Mucosa of gallbladder (tissue), 1 donor: ENCODE data around the gene AIPL1. TPM values are rescaled to one million over a fixed set of nuclear protein-coding genes. Genes with fewer than 3 reads are reported as not detected.
A peak's percentile ranks its signal among the peaks of the same experiment; 100 is the strongest.

Source experiments
- DNase-seq: peaks from one replicate; pipeline ENCODE4 v3.0.0-alpha.2; 2020; ENCODE audit warnings: low spot score
- total RNA-seq: library from RNA; stranded (reverse); gene quantifications from one replicate; pipeline ENCODE4 v1.2.1, GENCODE V29; 2021
- donor health status: DM: no; HTN: no; CAD: no.

The AIPL1 gene
- total RNA-seq, 1 donor from 2014 or later, result not detected

DNA sequence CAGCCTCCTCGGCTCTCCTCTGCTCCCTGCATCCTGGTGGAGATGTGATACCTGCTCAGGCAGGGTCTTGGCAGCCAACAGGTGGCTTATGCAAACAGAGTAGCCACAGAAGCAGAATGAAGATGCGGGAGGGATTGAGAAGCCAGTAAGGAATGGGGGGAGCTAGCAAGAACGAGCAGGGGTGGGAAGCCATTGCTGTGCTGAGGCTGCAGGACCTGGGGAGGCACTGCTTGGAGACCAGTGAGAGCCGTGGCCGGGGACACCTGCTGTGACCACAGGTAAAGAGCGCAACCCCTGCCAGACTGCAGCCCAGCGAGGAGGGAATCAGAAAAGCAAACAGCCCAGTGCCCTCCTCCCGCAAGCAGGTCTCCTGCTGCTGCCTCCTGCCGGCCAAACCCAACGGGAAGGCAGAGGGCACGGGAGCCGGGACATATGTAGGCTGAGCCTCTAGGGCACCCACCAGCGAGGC is 14.7 kb downstream of the AIPL1 start:
- DNase-seq, result no peak

DNA sequence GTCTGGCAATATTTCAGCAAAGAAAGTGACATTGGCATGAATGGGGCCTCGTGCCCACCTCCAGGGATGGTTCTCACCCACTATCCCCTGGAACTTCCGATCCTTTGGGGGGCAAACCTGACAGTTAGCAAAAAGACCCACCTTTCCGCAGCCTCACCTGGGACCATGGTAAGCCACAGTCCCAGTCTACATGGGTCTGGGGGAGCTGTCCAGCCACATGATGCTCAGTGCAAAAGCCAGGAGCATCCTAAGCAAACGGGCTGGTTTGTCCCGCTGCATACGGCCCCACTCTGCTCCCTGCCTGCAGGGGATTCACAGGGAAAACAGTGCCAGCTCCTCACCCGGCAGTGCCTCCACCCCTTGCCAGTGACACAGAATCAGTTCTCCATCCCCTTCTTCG is 19.3 kb downstream of the AIPL1 start:
- no peak for DNase-seq

DNA sequence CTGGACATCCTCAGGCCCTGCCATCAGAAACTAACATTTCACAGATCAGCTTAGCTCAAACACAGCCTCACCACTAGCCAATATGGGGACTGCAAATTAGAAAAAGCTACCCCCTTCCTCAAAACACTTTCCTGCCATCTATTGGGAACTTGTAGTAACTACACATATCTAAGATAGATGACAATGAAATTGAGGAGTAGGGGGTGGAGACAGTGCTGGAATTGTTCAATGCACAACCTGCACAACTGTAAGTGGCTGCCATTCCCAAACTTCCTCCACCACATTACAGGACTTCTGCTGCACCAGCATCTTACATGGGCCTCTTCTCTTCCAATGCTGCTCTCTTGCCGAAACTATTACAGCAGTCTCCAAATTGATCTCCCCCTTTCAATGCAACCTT is 21.9 kb downstream of the AIPL1 start:
- DNase-seq, result no peak

DNA sequence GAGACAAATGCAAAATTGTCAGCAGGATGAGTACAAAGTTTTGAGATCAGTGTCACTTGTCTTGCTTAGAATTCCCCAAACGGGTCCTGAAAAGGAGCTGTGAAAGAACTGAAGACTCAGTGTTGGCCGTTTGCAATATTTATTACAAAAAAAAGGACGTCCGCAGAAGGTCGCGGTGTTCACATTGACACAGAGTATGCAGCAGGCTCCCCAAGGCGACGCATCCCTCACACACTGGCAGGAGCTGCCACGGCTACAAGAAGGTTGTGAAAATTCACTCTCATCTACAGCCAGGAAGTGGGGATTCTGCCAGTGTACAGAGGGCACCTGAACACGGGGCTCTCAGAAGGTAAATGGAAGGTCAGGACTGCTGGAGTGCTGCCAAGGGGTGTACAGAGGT is 26.2 kb downstream of the AIPL1 start:
- no peak for DNase-seq

DNA sequence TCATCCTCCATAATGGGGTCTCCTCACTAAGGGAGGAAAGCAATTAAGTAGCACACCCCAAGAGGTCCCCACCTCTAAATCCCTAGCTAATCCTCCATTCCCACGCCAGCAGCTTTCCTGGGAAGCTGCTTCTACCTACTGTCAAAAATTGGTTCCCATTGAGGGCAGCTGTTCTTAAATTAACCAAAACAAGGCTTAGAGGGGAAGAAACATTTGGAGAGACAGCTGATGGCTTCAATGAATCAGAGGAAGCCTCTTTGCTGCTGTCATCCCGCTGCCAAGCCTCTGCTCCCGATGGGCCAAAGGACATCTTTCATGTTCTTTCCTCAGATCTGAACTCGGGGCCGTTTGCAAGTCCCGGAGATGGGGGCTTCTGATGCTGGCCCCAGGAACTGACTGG is 26.6 kb downstream of the AIPL1 start:
- no peak for DNase-seq

DNA sequence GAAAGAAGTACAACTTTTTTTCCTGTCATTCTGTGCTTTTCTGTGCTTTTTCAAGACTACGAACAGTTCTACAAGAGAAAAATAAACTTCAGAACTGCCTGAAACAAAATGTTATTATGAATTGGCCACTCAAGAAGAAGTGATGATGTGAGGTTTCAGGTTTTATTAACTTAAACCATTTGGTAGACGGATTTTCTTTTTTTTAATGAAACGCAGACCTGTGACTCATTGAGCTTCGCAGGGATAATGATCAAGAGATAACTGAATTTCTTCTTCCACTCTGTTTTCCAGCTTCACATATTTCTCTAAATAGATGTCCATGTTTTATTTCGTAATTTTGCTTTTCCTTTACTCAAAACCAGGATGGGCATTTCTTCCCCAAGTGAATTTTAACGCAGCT is 32.7 kb downstream of the AIPL1 start:
- no peak for DNase-seq

DNA sequence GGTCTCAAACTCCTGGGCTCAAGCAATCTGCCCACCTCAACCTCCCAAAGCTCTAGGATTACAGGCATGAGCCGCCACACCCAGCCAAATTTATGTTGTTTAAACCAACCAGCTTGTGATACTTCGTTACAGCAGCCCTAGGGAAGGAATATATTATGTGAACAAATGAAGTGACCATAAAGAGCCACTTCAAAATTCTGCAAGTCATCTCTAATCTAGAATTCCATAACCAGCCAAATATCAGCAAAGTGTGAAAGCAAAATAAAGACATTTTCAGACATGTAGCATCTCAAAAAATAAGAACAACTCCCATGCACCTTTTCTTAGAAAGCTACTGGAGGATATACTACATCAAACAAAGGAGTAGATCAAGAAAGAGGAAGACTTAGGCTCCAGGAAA is 36.0 kb downstream of the AIPL1 start:
- no peak for DNase-seq

DNA sequence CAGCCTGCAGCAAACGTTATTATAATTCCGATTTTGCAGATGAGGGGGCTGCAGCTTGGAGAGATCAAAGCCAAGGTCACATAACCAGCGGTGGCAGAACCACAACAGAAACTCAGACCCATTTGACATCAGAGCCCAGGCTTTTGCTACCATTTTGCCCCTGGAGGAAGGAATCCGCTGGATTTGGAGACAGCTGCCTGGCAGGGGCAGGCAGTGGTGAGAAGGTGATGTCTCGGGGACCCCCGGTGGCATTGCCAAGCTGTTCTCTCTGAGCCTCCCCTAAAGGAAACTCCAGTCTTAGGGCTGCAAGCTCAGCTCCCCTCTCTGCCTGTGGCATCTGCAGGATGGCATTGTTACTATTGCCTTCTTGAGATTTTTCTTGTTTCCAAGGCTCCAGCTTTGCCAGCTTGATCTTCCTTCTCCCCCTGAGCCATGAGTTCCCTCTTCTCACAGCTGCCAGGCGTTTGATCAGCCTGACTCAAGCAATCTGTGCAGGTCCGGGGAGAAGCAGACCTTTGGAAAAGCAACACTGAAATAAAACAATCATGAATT is 40.8 kb downstream of the AIPL1 start:
- no peak for DNase-seq

DNA sequence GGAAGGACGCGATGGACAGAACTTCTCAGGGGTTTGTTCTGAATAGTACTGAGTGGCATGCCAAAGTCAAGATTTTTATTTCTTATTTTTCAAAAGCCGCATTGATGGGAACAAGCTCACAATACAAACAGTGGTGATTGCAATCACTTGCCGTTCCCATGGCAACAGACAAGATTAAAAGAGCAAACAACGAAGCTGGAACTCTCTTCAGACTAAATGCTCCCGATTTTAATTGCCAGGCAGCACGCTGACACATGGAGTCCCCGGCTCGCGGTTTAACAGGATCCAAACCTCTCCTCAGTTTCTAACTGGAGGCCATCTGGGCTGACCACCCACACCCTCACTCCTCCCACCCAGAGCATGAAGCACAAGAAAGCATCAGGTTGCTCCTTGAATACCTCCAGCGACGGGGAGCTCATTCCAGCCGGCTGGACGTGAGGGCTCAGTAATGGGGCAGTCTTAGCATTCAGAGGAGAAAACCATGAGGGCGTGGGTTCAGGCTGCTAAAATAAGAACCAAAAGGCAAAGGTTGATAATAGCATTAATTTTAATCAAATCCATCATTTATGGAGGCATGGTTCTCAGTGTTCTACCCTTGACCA is 41.5 kb downstream of the AIPL1 start:
- no peak for DNase-seq

DNA sequence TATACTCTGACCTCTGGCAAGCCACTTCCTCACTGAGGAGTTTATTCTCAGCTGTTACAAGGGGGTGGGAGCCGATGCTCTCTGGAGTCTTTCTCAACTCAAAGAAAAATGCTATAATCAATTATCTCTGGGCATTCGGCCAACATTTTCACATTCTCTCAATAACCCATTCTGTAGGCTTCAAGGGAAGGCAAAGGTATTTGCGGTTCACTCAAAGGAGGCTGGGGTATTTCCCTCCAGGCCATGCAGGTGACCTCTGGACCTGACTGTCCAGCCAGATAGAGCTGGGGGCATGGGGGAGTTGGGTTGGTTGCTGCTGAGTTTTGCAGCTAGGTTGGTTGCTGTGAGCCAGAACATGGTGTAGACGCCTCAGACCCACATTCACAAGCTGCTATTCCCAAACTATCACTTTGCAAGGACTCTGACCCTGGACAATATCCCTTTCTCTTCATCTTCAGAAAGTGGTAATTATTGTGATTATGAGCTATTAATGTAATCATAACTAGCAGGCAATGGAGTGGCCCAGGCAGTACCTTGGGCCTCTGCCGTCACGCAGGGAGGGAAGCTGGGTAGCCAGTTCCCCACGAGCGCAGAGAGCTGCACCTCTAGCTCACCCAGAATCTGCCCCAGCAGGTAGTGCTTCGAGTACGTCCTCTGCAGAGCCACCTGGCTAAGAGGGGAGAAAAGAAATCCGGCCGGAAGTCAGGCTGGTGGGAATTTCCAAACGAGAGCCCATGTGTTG is 42.1 kb downstream of the AIPL1 start:
- DNase-seq, result peak; percentile 21

DNA sequence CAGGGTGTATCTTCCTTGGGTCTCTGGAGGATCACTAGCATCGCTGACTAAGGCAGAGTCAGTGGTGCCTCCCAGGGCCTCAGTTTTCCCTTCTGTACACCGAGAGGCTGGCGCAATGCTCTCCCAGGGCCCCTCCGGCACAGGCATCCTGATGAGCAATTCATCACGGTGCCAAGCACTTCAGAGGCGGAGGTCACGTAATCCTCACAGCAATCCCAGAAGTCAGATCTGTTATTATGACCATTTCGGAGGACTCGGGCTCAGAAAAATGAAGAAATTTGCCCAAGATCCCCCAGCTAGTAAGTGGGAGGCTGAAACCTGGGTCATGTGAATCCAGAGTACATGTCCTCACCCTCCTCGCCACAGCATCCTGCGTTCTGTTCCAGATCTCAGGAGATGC is 46.5 kb downstream of the AIPL1 start:
- DNase-seq, result no peak

DNA sequence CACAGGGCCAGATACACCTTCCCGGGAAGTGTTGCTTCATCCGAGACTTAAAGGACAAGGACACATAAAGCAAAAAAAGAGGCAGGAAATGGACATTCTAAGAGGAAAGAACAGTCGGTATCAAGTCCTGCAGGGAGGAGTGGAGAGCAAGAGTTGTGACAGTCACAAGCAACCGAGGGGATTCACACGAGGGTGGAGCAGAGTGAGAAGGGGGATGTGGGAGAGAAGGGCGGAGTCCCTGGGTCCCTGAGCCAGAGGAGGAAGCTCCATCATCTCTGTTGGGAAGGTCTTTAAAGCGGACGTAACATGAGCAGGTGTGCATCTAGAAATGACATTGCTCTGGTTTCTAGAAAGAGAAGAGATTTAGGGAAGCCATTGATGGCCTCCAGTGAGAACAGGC is 47.1 kb downstream of the AIPL1 start:
- DNase-seq, result no peak

DNA sequence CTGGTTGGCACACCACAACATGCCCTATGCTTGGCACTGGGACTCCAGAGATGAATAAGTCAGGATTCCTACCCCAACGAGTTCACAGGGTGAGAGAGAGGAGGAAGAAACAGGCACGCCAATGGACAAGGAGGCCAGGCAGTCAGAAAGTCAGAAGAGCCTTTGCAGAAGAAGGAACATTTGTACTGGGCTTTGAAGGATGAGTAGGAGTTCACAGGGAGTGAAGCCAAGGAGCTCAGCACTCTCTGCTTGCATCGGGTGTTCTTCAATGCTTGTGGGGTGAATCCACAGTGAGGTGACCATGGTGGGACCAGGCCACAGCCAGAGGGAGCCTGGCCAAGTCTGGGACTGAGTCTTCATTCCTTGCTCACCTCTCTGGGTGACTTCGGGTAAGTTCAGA is 47.5 kb downstream of the AIPL1 start:
- DNase-seq, result no peak

DNA sequence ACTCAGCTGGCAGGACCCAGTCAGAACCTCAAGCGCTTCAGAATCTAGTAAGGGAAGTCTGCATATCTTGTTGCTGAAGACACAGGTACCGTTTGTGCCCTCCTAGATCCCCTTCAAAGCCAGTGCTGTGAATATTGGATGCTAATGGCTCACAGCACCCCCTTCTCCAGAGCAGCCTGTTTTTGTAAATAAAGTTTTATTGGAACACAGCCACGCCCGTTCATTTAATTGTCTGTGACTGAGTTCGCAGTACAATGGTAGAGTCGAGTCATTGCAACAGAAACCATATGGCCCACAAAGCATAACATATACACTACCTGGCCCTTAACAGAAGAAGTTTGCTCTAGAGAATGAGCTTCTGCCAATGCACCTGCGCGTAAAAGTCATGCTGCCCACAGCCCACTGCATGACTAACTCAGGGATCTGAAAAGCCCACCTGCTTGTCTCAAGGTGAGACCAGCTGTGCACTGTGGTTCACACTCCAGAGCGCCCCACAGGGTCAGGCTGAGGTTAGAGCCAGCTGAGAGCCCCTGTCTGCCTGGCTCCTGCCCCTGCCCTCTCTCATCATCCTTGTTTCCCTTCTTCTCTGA is 48.8 kb downstream of the AIPL1 start:
- DNase-seq, result no peak

DNA sequence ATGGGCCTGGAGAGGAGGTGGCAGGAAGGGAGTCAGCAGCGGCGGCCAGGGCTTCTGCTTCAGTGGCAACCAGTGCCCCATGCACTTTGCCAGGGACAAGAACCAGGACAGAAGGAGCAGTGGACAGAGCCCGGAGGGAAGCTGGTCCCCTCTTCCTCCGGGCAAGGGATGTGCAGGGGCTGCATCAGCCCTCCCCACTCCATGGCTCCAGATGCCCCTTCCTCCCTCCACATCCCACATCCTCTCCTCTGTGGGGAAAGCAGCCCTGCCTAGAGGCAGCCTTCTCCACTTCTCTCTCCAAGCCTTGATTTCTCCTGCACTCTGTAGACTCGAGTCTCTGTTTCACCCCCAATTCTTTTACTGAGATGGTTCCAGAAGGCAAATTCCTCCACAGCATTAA is 50.4 kb downstream of the AIPL1 start:
- no peak for DNase-seq

DNA sequence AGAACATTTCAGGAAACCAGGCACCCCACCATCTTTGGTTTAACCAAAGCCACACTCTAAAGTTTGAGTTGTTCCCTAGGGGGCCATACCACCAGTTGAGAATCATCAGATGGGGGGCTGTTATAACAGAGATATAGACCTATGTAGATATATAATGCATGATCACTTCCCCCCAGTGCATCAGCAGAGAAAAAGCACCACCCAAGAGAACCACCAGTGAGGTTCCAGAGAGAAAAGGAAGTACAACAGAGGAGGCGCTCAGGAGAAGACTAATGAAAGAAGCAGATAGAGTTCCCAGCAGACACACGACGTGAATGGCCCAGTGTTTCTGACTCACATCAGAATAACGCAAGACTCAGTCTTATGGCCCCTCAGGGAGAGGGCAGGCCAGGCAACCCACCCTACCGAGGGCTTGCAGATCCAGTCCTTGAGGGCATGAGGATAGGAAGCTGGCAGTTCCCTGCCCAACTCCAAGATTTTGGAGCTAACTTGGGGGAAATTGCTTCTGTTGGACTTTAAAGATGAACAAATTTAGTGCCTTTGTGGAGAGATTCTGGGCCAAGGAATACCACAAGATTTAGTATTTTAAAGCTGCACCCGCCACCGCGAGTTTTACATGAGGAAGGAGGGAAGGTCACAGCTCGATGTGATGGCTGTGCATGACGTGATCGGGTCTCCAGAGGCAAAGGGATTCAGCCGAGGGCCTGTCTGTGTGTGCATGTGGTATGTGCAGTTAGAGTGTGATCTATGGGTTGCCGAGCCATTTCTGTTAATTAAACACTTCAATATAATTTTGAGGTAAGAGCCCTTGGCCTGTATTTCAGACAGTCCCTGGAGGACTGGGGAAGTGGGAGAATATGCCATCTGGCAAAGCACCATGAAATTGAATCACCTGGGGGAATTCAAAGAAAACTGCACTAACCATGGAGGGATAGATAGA is 53.1 kb downstream of the AIPL1 start:
- no peak for DNase-seq

DNA sequence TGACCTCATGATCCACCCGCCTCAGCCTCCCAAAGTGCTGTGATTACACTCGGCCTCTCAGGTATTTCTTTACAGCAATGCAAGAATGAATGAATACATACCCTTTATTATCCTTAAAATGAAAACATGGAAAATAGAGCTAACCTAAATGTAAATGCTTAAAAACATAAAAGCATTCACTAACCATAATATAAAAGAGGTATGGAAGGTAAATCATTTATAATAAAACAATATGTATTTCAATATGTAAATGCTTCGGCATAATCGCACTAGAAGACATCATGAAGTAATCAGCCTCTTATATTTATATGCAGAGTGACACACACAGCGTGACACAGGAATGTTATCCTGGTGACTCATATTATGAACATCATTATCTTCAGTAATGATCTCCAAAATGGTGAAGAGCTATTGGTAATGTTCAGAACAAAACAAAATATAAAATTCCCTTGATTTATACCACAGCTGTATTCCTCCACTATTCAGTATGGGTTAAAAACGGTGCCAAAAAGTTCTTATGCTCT is 53.9 kb downstream of the AIPL1 start:
- no peak for DNase-seq

DNA sequence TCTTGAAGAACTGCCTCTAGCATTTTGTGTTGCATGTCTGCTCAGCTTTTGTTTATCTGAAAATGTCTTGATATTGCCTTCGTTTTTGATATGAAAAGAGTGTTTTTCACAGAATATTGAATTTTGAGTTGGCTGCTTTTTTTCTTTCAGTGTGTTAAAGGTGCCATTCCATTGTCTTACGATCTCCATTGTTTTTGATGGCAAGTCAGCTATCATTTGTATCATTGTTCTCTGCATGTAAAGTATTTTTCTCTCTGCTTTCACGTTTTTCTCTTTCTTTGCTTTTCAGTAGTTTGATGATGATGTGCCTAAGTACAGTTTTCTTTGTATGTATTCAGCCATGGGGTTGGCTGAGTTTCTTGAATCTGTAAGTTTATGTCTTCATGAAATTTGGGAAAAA is 57.0 kb downstream of the AIPL1 start:
- DNase-seq, result no peak

DNA sequence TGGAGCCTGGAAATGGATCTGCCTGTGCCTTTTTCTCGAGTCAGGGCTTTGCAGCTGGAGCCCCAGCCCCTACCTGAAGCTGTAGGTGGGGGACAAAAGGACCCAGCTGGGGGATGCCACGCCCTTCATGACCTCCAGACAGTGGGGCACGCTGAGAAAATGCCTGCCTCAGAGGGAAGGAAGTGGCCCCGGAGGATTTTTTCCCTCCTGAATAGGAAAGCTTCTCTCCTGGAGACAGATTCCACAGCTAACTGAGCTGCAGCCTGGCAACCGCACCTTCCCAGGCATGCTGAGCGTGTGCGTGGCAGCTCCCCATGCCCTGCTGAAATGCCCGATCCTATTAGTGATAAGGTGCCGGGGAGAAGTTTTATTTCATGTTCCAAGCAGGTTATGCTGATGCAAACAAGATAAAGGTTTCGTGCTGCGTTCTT is 58.0 kb downstream of the AIPL1 start:
- DNase-seq, result no peak

DNA sequence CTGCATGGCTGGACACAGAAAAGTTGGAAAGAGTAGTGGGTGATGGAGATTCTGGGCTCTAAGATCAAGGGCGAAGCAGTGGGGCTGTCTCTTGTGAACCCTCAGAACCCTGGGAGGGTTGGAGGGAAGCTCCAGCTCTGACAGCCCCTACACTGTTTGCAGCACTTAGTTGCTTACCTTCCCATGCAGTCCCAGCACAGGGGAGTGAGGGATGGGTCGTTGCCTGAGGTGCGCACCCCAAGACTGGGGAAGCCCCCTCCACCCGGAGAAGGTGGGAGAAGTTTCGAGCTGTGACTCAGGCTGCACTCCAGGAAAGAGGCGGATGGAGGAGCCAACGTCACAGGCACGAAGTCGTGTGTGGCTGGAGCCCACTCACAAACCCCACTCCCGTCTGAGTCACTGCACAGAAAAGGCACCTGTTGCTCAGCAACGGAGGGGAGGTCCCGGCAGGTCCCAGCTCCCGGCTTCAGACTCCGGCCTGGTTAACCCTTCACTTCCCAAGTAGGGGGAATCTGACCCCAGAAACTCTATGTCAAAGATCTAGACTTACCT is 60.1 kb downstream of the AIPL1 start:
- DNase-seq, result no peak

DNA sequence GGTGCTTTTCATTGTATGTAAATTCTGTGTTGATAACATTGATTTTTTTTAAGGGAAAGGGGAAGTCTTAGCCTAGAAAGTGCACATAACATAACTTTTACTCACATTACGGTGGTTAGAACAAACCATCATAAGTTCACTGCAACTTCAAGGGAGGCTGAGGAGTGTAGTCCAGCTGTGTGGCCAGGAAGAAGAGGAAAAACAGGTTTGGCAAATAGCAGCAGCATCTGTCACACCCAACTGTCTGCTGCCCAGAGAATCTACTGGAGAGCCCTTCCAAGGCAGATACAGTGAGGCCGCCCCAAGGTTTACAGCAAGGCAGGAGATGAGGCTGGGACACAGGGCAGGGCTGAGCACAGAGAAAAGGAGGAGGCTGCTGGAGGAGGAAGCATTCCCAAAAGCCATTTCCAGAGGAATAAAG is 60.6 kb downstream of the AIPL1 start:
- peak; percentile 8 for DNase-seq
